ENCODE results near the gene GRIA4. TPM values are rescaled to one million over a fixed set of nuclear protein-coding genes. Genes with fewer than 3 reads are reported as not detected.

Gene GRIA4
- polyA plus RNA-seq, 1 donor from 2014 or later: 6.3 TPM

DNA sequence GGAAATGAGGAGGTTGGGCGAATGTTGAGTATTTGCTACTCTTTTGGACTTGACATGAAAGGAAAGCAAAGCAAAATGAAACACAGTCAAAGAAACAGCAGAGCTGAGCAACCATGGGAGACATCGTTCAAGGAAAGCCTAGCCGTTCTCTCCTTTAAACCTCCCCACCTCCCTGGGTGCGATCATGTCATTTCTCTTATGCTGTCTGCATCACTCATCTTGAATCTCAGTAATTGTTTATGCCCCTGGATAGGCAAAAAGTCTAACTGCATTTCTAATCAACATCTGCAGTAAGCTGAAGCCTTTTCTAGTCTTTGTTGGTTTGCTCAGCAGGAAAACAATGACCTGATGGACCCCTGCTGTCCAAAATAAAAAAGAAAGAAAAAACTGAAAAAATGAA is 305.1 kb downstream of the GRIA4 start:
- Histone ChIP-seq H3K4me3 (ENCODE audit: low read length) (peak overlapping the region; percentile 17), H4K20me1 (ENCODE audit: insufficient read depth) (no peaks in the 10 kb centered on the region), H3K9me3 (ENCODE audit: low read length) (no peaks in the 10 kb centered on the region), H3K9me2 (ENCODE audit: insufficient read depth, low read length) (no peaks in the 10 kb centered on the region), H3K79me2 (replicated peaks; ENCODE audit: insufficient read depth, low read length) (no peaks in the 10 kb centered on the region), H3K27ac (ENCODE audit: low read length) (peak overlapping the region; percentile 9), H3K4me2 (ENCODE audit: low read length) (peak overlapping the region; percentile 23), H3F3A (ENCODE audit: insufficient read depth, low read length, poor library complexity, severe bottlenecking) (no peaks in the 10 kb centered on the region), H3K36me3 (ENCODE audit: insufficient read depth, low read length) (no peaks in the 10 kb centered on the region), H2AFZ (ENCODE audit: low read depth, low read length) (no peak overlapping the region), H3K27me3 (ENCODE audit: insufficient read depth, low read depth, low read length) (no peaks in the 10 kb centered on the region), H3K9ac (ENCODE audit: low read length) (no peak overlapping the region)
- TF ChIP-seq, protein P1, sequence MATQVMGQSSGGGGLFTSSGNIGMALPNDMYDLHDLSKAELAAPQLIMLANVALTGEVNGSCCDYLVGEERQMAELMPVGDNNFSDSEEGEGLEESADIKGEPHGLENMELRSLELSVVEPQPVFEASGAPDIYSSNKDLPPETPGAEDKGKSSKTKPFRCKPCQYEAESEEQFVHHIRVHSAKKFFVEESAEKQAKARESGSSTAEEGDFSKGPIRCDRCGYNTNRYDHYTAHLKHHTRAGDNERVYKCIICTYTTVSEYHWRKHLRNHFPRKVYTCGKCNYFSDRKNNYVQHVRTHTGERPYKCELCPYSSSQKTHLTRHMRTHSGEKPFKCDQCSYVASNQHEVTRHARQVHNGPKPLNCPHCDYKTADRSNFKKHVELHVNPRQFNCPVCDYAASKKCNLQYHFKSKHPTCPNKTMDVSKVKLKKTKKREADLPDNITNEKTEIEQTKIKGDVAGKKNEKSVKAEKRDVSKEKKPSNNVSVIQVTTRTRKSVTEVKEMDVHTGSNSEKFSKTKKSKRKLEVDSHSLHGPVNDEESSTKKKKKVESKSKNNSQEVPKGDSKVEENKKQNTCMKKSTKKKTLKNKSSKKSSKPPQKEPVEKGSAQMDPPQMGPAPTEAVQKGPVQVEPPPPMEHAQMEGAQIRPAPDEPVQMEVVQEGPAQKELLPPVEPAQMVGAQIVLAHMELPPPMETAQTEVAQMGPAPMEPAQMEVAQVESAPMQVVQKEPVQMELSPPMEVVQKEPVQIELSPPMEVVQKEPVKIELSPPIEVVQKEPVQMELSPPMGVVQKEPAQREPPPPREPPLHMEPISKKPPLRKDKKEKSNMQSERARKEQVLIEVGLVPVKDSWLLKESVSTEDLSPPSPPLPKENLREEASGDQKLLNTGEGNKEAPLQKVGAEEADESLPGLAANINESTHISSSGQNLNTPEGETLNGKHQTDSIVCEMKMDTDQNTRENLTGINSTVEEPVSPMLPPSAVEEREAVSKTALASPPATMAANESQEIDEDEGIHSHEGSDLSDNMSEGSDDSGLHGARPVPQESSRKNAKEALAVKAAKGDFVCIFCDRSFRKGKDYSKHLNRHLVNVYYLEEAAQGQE (IDR thresholded peaks at IDR 0.05; ENCODE audit: borderline replicate concordance): no peak
- TF ChIP-seq EZH2 (IDR thresholded peaks at IDR 0.05; ENCODE audit: borderline replicate concordance, insufficient read depth, low read length, poor library complexity, severe bottlenecking) (no peak), POLR2AphosphoS5 (IDR thresholded peaks at IDR 0.05) (no peak), EP300 (conservative IDR thresholded peaks at IDR 0.05; ENCODE audit: poor library complexity, severe bottlenecking) (no peak), MXI1 (conservative IDR thresholded peaks at IDR 0.05; ENCODE audit: poor library complexity, severe bottlenecking) (no peak), SMC3 (conservative IDR thresholded peaks at IDR 0.05; ENCODE audit: poor library complexity) (no peak), RAD21 (conservative IDR thresholded peaks at IDR 0.05) (no peak), TAF1 (IDR thresholded peaks at IDR 0.05; ENCODE audit: low read depth) (no peak)
- TF ChIP-seq, protein P2, sequence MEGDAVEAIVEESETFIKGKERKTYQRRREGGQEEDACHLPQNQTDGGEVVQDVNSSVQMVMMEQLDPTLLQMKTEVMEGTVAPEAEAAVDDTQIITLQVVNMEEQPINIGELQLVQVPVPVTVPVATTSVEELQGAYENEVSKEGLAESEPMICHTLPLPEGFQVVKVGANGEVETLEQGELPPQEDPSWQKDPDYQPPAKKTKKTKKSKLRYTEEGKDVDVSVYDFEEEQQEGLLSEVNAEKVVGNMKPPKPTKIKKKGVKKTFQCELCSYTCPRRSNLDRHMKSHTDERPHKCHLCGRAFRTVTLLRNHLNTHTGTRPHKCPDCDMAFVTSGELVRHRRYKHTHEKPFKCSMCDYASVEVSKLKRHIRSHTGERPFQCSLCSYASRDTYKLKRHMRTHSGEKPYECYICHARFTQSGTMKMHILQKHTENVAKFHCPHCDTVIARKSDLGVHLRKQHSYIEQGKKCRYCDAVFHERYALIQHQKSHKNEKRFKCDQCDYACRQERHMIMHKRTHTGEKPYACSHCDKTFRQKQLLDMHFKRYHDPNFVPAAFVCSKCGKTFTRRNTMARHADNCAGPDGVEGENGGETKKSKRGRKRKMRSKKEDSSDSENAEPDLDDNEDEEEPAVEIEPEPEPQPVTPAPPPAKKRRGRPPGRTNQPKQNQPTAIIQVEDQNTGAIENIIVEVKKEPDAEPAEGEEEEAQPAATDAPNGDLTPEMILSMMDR (IDR thresholded peaks at IDR 0.05; ENCODE audit: poor library complexity, severe bottlenecking): no peak

DNA sequence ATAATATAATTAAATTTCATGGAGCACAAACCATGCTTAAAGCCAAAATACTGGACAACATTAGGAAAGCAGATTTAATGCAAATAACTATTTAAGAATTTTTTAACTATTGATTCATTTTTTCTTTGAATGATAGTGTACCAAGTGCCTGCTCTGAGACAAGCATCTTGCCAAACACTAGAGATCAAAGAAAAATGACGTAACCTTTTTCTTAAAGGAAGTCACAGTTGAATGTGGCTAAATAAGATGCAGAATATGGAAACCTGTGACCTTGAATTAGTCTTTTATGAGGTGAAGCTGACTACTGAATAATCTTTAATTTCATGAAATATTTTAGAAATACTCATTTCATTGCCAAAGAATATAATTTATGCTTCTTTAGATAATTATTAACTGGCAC is 308.2 kb downstream of the GRIA4 start:
- H3K27ac ChIP-seq (ENCODE audit: low read length): no peak overlapping the region
- no peak overlapping the region for H3K4me2 ChIP-seq (ENCODE audit: low read length)
- TF ChIP-seq, protein P2 (IDR thresholded peaks at IDR 0.05; ENCODE audit: poor library complexity, severe bottlenecking): no peak
- TF ChIP-seq RAD21 (conservative IDR thresholded peaks at IDR 0.05) (no peak), MXI1 (conservative IDR thresholded peaks at IDR 0.05; ENCODE audit: poor library complexity, severe bottlenecking) (no peak), SMC3 (conservative IDR thresholded peaks at IDR 0.05; ENCODE audit: poor library complexity) (no peak), EZH2 (IDR thresholded peaks at IDR 0.05; ENCODE audit: borderline replicate concordance, insufficient read depth, low read length, poor library complexity, severe bottlenecking) (no peak), TAF1 (IDR thresholded peaks at IDR 0.05; ENCODE audit: low read depth) (no peak), POLR2AphosphoS5 (IDR thresholded peaks at IDR 0.05) (no peak), EP300 (conservative IDR thresholded peaks at IDR 0.05; ENCODE audit: poor library complexity, severe bottlenecking) (no peak)
- TF ChIP-seq, protein P1 (IDR thresholded peaks at IDR 0.05; ENCODE audit: borderline replicate concordance): no peak
- H3K27me3 ChIP-seq (ENCODE audit: insufficient read depth, low read depth, low read length): no peaks in the 10 kb centered on the region
- H3K79me2 ChIP-seq (replicated peaks; ENCODE audit: insufficient read depth, low read length): no peaks in the 10 kb centered on the region
- H2AFZ ChIP-seq (ENCODE audit: low read depth, low read length): no peak overlapping the region
- no peak overlapping the region for H3K4me3 ChIP-seq (ENCODE audit: low read length)
- H3K9ac ChIP-seq (ENCODE audit: low read length): no peak overlapping the region
- no peaks in the 10 kb centered on the region for H3K36me3 ChIP-seq (ENCODE audit: insufficient read depth, low read length)
- H3K9me3 ChIP-seq (ENCODE audit: low read length): no peaks in the 10 kb centered on the region
- no peaks in the 10 kb centered on the region for H3F3A ChIP-seq (ENCODE audit: insufficient read depth, low read length, poor library complexity, severe bottlenecking)
- no peaks in the 10 kb centered on the region for H4K20me1 ChIP-seq (ENCODE audit: insufficient read depth)
- H3K9me2 ChIP-seq (ENCODE audit: insufficient read depth, low read length): no peaks in the 10 kb centered on the region

Data from neural cell (in vitro differentiated cells).